Mononuclear cell (primary cell): ENCODE measurements around the gene SLC12A5. TPM values are rescaled to one million over a fixed set of nuclear protein-coding genes. Genes with fewer than 3 reads are reported as not detected.
"Not testable (repeated sequence)": the region's sequence is repeated elsewhere in the genome, so short reads cannot be mapped to it uniquely, and the experiment has no call there.

ENCODE experiments used
- H3K27me3 ChIP-seq: 2 replicates; pipeline ENCODE4 v1.6.0; 2011; ENCODE audit warnings: low read length, control low read depth; ENCODE audit not compliant: insufficient read depth
- H3K4me1 ChIP-seq: 2 replicates; pipeline ENCODE4 v1.5.1; 2011; ENCODE audit warnings: mild to moderate bottlenecking, low read length, control low read depth; ENCODE audit not compliant: insufficient read depth
- H3K4me3 ChIP-seq: 2 replicates; pipeline ENCODE4 v1.5.1; 2011; ENCODE audit warnings: mild to moderate bottlenecking, low read length, moderate library complexity
- H3K9me3 ChIP-seq: 2 replicates; pipeline ENCODE4 v1.5.1; 2011; ENCODE audit warnings: low read depth, mild to moderate bottlenecking, control low read depth, low read length
- total RNA-seq: library from RNA; depleted of rRNA; stranded (reverse); fragments of >200 nt; gene quantifications from one replicate; pipeline ENCODE4 v1.2.3, GENCODE V29; 2012

The SLC12A5 gene
- 0.10 TPM for total RNA-seq

GRCh38 chr20:46028772-46029371, at the start of gene SLC12A5:
Gene SLC12A5 (plus strand): TSS chr20:46029215. CDS start chr20:46029345, 130 bp downstream.
- Histone ChIP-seq H3K9me3 (no peaks in the 10 kb centered on the region), H3K27me3 (peaks cover 70% of the 10 kb centered on the region)

GRCh38 chr20:45981261-45981660, 47.8 kb upstream of the SLC12A5 start:
- no peak overlapping the region for H3K4me3 ChIP-seq
- no peaks in the 10 kb centered on the region for H3K27me3 ChIP-seq
- no peaks in the 10 kb centered on the region for H3K9me3 ChIP-seq
- H3K4me1 ChIP-seq: no peaks in the 10 kb centered on the region

More at GRCh38 chr20:46028772-46029371, at the start of gene SLC12A5:
- H3K4me3 ChIP-seq: no peak within 1 kb of the TSS
- no peaks in the 10 kb centered on the region for H3K4me1 ChIP-seq

- H3K4me3 ChIP-seq: no peak overlapping the region
- no peaks in the 10 kb centered on the region for H3K9me3 ChIP-seq
- no peaks in the 10 kb centered on the region for H3K27me3 ChIP-seq
- no peaks in the 10 kb centered on the region for H3K4me1 ChIP-seq
Measured at GRCh38 chr20:45983279-45983743, 45.7 kb upstream of the SLC12A5 start.

- Histone ChIP-seq H3K27me3 (peaks cover 9% of the 10 kb centered on the region), H3K4me1 (no peaks in the 10 kb centered on the region), H3K9me3 (no peaks in the 10 kb centered on the region), H3K4me3 (no peak overlapping the region)
Measured at GRCh38 chr20:45985573-45985972, 43.4 kb upstream of the SLC12A5 start.

- no peaks in the 10 kb centered on the region for H3K9me3 ChIP-seq
- H3K4me3 ChIP-seq: no peak overlapping the region
- H3K4me1 ChIP-seq: peaks cover 10% of the 10 kb centered on the region
- peaks cover 9% of the 10 kb centered on the region for H3K27me3 ChIP-seq
Measured at GRCh38 chr20:45987108-45987780, 41.8 kb upstream of the SLC12A5 start.

- not testable (repeated sequence) for H3K9me3 ChIP-seq, H3K27me3 ChIP-seq, H3K4me3 ChIP-seq
- H3K4me1 ChIP-seq: peaks cover 19% of the 10 kb centered on the region
Measured at GRCh38 chr20:45988830-45989229, 40.2 kb upstream of the SLC12A5 start.

GRCh38 chr20:45991616-45992015, 37.4 kb upstream of the SLC12A5 start:
- peaks cover 9% of the 10 kb centered on the region for H3K27me3 ChIP-seq
- H3K9me3 ChIP-seq: no peaks in the 10 kb centered on the region
- H3K4me1 ChIP-seq: peaks cover 26% of the 10 kb centered on the region
- no peak overlapping the region for H3K4me3 ChIP-seq

GRCh38 chr20:45993197-45993951, 35.6 kb upstream of the SLC12A5 start:
- Histone ChIP-seq H3K4me1 (peaks cover 43% of the 10 kb centered on the region), H3K9me3 (no peaks in the 10 kb centered on the region), H3K27me3 (peaks cover 9% of the 10 kb centered on the region), H3K4me3 (no peak overlapping the region)

- no peaks in the 10 kb centered on the region for H3K9me3 ChIP-seq
- H3K27me3 ChIP-seq: peaks cover under 1% of the 10 kb centered on the region
- H3K4me3 ChIP-seq: no peak overlapping the region
- H3K4me1 ChIP-seq: peaks cover 58% of the 10 kb centered on the region
Measured at GRCh38 chr20:45994761-45995493, 34.1 kb upstream of the SLC12A5 start.

- not testable (repeated sequence) for H3K9me3 ChIP-seq, H3K4me3 ChIP-seq
Measured at GRCh38 chr20:45995495-45996097, 33.4 kb upstream of the SLC12A5 start.

GRCh38 chr20:45997187-45997586, 31.8 kb upstream of the SLC12A5 start:
- Histone ChIP-seq H3K9me3 (no peaks in the 10 kb centered on the region), H3K4me3 (no peak overlapping the region), H3K27me3 (no peaks in the 10 kb centered on the region), H3K4me1 (peaks cover 71% of the 10 kb centered on the region)

More at GRCh38 chr20:45995495-45996097, 33.4 kb upstream of the SLC12A5 start:
- H3K27me3 ChIP-seq: not testable (repeated sequence)
- H3K4me1 ChIP-seq: peaks cover 65% of the 10 kb centered on the region

GRCh38 chr20:45998337-45998736, 30.7 kb upstream of the SLC12A5 start:
- Histone ChIP-seq H3K9me3 (no peaks in the 10 kb centered on the region), H3K27me3 (no peaks in the 10 kb centered on the region), H3K4me1 (peaks cover 75% of the 10 kb centered on the region), H3K4me3 (no peak overlapping the region)

- no peaks in the 10 kb centered on the region for H3K27me3 ChIP-seq
- H3K4me1 ChIP-seq: peaks cover 75% of the 10 kb centered on the region
- no peaks in the 10 kb centered on the region for H3K9me3 ChIP-seq
- no peak overlapping the region for H3K4me3 ChIP-seq
Measured at GRCh38 chr20:45998761-45999160, 30.3 kb upstream of the SLC12A5 start.

GRCh38 chr20:45999557-46000261, 29.3 kb upstream of the SLC12A5 start:
- Histone ChIP-seq H3K9me3 (no peaks in the 10 kb centered on the region), H3K4me1 (peaks cover 83% of the 10 kb centered on the region), H3K4me3 (no peak overlapping the region), H3K27me3 (no peaks in the 10 kb centered on the region)
